Activated CD4-positive, CD25-positive, alpha-beta regulatory T cell (primary cell): ENCODE results near the gene PPP2R2B.

ENCODE experiments used
- DNase-seq, 4 experiments: peaks; one replicate each; lab custom pipeline; 2025; lab: John Stamatoyannopoulos, UW

The PPP2R2B gene

DNA sequence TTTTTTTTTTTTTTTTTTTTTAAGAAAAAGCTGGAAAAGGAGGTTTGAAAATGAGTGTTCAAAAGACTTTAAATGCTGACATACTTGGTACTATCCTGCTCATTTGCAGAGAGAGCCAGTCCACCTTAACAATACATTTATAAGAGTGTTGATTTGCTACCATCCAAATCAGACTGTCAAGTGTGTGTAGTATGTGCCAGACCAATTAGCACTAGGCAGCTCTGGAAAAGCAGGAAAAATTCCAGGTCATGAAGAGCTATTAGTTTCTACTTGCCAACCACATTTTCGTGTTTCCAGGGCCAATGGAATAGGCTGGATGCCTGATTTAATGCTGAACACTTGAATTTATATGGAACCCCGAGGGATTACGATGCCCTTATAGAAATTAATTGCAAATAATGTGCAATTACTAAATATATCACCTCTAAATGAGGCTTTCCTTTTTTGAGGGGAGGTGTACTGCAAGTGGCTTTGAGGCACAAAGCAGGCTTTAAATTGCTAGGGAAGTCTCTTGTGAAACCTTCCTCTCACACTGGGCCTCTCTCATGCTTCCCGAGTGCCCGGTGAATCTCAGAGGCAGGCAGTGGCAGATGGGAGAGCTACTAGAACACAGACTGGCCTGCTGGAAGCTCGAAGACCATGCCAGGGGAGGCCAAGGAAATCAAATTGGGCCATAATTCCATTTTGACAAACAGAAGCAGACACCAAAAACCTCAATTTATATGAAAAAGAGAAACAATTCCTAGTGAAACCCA is 178.7 kb downstream of the PPP2R2B start:
- DNase-seq, result no peak

DNA sequence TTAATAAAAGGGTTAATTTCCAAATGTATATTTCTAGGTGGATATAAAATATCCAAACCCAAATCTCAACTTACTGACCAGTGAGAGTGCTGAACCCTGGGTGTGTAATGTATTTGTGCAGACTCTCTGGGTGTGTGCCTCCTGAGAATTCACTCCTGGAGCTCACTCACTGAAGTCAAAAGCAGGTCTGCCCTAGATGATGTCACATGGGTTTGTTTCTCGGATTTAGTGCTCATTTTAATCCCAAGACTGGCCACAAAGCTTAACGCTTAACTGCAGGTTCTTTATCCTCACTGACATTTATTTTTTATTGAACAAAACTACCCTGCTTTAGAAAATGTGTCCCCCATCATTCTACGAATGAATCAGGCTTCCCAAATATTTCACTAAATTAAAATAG is 179.4 kb downstream of the PPP2R2B start:
- no peak for DNase-seq

DNA sequence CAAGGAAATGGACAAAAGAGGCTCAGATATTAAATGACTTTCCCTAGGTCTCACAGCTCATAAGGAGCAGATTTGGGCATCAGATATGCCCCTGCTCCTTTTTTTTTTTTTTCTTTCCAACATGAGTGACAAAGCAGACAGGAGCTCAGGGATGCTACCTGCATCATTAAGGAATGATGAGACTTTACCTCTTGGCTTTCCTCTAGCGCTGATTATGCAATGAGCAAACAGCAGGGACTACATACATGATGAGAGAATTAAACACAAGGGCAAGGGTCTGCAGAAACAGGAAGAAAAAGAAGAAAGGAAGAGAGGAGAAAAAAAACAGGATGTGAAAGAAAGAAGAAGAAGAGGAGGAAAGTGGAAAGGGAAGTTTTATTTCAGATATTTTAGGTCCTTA is 179.9 kb downstream of the PPP2R2B start:
- DNase-seq, result no peak

DNA sequence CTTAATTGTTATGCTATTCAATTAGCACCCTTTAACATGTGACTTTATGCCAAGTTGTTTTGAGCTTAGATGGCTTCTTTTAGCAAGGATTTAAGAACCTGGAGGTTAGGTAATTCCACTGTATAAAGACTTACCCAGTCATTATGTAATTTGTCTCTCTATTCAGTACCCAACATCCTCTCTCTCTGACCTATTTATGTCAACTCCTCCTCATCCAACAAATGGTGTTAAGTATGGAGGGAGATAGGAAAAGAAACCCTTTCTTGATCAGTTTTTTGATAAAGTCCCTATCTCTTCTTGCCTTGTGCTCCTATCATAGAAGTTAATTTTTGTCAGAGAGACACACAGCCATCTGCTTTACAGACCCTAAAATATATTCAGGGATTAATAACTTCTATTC is 181.3 kb downstream of the PPP2R2B start:
- no peak for DNase-seq

DNA sequence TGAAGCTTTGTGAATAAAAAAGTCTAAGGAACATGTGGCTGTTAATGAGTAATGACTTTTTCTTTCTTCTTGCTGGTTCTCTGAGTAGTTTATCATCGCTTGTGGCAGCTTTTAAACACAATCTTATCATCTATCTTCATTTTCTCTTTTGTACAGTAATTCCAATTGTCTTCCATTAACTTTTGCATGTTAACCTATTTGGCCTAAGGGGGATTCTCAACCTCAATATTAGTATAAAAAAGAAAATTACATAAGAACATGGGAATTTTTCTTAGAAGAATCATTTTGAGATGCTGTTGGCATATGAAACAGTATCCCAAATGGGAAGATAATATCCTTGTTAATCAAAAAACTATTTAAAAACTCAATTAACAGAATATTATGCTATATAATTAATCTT is 182.9 kb downstream of the PPP2R2B start:
- DNase-seq, result no peak

DNA sequence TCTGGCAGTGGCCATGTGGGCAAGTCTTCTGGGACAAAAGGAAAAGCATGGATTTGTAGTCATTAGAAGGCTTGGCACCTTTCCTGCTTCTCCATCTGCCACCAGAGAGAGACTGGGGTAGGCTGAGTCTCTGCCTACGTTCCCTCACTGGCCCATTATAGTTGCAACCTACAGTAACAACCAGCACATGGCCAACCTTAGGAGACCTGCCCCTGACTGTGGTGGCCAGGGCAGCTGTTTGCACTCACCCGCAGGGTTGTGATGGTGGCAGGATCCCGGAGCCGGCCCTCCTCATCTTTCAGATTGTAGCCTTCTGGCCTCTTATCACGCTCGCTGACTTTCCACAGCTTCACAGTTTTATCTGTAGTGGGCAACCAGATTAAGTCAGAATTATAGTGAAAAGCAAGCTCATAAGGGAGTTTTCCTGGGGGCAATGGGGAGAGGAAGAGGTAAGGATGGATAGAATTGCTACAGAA is 187.6 kb downstream of the PPP2R2B start:
- no peak for DNase-seq

DNA sequence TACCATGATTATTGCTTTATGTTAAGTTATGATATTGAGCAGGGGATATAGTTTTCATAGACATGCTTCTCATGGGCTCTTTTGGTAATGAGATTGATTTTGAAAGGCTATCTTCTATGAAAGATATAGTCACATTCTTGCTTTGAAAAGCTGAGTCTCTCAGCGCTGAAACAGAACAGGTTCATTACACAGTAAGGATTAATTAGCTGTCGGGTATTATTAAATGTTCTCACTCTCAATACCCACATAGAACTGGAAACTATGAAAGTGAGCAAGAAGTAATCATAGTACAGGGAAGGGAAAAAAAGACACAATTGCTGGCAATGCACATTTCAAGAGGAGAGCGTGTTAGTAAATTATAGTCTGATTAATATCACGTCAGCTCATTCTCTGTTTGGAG is 190.9 kb downstream of the PPP2R2B start:
- no peak for DNase-seq

DNA sequence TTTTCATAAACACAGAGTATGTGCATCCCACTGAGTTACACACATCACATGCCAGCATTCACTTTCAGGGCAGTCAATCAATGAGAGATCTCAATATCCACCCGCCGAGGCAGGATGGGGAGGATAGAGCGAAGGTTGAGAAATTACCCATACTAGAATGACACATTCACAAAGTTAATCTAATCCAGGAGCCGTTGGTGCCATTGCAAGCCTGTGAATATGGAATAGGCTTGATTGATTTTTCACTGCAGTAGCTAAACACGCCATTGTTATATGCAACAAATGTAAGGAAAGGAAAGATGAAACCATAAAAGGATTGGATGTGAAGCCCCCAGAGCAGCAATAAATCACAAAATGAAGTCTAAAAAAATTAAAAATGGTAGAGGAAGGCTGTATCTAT is 194.7 kb downstream of the PPP2R2B start:
- DNase-seq, result no peak

DNA sequence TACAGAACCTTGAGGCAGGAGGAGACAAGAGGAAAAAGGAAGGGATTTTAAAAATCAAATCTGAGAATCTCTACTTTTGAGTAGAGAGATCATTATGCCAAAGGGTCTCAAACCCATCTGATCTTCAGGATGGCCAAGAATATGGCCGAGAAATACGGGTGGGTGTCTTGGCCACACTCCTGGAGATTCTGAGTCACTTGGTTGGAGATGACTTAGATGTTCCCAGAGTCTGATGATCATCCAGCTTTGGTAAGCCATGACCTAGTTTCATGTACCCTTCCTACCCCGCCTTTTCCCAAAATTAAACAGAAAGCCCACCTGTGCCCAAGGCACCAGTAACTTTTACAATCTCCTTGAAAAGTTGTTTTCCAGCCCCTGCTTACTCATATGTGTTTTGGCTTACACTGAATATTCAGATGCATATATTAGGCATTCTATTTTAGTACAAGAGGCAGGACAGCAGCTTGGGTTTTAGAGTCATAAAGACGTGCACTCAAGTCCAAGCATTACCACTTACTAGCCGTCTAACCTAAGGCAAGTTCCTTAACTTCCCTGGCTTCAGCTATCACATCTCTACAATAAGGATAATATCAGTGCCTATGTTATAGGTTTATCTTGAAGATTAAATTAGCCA is 195.5 kb downstream of the PPP2R2B start:
- DNase-seq, result no peak

DNA sequence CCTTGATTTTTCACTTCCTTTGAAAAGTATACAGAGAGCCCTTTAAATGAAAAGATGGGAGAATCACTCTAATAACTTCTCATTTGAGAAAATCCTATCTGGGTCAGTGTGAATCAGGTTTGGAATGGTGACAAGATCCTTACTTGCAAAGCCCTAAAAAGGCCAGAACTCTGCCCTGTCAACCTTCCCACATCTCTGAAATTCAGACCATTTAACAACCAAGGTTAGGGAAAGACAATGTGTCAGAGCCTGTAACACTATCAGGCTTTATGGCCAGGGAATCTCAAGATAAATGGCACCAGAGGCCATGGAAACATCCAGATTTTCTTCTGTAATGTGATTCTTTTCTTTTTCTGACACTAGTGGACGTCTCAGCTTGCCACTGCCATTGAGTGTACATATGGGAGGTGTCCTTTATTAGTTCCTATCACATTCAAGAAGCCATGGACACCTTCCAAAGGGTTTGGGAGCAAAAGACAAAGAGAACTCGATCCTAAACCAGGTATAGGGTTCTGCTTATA is 196.9 kb downstream of the PPP2R2B start:
- DNase-seq, result no peak

DNA sequence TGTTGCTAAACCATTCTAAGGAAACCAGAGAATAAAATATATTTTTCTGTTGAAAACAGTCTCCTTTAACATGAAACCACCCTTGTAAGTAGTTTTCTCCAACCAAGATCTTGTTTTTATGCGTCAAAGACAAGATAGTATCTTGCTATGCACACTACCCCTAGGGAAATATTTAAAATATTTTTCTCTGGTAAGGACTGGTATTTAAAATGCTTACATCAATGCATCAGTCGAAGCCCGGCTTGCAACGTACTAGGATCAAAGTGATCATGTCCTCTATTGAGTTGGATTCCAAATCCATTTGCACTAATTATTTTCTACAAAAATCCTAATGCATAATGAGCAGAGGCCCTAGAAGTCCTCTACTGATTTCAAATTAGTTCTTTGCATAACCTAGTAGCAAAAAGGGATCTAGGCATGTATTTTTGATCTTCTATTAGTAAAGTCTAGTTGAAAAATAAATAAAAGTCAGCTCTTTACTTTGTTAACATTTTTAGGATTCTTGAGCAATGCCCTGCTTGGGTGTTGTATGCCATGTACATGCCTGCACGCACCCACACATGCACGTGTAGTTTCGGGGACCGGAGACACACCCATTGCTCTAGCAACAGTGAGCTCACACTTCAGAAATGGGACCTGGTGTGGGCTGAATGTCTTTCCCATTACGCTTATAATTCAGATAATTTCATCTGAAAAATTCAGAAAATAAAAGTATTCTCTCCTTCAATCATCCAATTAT is 197.5 kb downstream of the PPP2R2B start:
- DNase-seq, result no peak

DNA sequence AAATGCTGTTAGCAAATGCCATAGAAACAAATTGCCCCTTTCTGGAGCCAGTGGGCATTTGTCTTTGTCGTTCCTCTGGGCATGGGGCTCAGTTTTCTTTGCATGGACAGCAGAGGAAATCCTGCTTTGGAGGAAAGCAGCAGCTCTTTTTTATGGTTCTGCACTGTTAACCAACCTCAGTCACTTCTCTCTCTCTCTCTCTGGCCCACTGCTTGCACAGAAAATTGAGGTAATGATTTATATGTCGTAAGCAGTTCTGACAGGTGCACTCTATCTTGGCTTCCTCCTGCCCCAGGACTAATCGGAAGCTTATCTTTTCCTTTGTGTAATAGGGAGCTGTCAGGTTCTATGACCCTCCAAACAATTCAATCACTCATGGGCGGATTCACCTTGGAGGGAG is 202.9 kb downstream of the PPP2R2B start:
- DNase-seq, result no peak

DNA sequence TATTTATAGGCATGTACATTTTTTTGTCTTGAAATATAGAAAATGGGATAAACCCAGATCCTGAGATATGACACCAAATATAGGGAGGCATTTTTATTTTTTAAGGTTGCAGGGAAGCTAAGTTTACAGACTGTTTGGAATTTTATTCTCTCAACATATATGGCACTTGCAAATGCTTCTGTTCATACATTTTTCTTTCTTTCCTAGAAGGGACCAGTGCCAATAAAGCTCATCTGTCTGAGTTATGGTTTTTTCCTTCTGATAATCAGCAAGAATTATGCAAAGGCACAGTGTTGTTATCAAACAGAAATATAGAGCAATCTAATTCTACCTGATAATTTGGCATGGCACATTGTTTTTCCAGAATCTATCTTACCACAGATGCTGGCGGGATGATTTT is 205.7 kb downstream of the PPP2R2B start:
- no peak for DNase-seq

DNA sequence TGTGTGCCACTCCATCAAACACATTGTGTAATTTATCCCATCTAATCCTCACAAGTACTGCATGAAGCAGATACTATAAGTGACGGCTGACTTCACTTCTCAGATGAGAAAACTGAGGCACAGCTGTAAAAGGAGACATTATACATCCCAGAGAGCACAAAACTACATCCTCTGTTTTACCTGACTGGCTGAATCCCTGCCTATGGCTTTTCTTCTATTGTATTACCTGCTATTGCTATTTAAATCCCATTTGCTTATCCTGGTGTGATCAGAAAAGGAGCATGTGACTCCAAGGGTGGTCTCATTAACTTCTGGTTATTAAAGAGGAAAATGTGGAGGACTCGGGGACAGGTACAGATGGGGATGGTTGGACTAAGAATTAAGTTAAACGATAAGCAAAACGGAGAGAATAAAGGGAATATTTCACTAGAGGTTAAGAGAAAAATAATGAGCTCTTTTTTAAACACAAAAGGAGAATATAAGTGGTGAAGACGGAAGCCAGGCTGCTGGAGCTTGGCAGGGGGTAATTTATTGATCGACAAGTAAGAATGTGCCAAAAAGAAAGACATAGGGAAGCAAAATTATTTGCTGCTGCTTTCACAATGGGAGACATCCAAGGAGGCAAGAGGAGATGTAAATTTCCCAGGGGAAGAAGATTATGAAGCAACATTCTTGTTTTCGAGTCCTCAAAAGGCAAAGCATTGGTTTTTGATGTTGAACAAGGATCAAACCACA is 206.8 kb downstream of the PPP2R2B start:
- no peak for DNase-seq

DNA sequence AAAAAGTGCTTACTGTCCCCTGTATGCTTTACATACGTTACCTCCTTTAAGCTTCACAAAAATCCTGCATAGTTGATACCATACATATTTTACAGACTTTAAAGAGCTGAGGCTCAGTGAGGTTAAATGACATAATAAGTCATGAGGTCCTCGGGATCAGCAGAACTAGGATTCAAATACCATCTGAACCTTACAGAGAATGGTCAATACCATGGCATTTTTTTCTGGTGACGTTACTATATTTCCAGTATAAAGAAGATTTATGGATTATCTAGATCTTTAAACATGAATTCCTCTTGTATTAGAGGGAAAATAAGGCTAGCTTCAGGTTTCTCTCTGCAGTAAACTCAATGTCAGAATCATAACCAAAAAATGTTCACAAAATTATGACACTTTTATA is 208.9 kb downstream of the PPP2R2B start:
- DNase-seq, result no peak

DNA sequence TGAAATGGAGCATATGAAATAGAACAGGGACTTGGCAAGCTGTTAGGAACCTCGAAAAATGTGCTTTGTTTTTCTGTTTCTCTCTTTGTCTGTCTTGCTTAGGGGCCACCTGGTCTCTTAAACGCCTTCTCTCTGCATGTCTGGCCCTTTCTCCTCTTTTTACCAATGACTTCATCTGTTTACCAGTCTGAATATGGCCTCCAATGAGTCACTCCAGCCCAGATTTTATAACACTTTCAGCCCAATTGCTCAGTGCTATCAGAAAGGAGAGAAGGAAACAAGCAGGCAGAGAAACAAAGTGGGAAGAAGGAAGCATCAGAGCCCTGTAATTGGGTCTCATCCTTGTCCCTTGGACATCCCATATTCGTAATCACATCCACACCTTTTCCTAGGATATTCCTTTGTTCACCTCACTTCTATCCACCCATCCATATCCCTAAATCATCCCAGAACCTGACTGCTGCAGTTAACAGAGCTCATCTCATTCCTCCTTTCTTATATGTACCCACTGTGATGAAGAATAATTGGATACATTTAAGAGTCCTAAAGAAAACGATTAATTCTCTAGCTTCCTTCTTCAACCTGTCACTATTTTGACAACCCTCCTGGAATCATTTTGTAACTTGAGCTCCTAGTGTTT is 210.8 kb downstream of the PPP2R2B start:
- DNase-seq, result no peak

DNA sequence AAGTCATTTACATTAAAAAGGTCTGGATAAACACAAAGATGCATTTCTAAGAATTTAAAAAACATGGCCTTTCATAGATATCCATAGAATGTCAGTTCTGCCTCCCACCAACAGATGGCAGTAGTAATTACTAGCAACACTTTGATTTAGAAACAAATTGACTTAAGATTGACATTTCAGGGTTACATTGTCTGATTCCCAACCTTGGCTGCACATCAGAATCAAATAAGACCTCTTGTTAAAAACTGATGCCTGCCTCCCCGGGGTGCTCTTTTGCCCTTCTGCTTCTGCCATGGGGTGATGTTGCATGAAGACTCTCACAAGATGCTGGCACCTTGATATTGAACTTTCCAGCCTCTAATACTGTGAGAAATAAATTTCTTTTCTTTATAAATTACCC is 216.3 kb downstream of the PPP2R2B start:
- DNase-seq, result no peak

DNA sequence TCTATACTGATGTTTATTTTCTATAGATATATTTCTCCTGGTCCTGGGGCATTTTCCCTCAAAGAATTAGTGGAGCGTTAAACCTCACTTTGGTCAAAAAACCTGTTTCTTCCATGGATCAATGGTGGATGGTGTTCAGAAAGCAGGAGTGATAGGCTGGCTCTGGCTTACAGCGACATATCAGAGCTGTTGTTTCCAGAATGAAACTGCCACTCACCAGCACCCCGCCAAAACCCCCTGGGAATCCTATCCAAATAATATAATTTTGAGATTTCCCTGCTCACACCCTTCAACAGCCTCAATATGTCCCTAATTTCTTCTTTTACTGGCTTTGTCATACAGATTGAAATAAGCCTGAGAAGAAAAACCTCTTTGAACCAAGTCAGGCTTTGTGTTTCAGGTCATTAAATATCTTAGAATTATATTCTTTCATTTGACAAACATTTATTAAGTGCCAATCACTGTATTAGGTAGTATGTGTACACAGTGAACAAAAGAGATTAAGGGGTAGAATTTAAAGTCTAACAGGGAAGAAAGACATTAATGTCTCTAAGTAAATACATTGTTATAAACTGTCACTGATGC is 218.1 kb downstream of the PPP2R2B start:
- no peak for DNase-seq

DNA sequence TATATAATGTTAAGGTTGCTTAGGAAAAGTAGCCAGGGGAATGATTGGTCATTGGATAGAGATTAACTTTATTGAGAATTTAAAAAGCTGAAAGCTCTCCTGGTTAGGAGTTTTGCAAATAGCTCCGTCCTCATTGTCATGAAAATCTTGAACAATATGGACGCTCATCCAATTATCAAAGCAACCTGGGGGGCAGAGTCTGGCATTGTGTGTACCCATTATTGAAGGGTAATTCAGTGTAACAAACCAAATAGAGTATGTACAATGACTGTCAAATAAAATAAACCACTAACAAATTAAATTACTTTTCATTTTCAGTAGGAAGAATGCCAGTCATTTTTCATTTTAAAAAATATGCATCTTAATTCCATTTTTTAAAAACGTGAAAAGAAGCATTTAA is 218.6 kb downstream of the PPP2R2B start:
- DNase-seq, result no peak

DNA sequence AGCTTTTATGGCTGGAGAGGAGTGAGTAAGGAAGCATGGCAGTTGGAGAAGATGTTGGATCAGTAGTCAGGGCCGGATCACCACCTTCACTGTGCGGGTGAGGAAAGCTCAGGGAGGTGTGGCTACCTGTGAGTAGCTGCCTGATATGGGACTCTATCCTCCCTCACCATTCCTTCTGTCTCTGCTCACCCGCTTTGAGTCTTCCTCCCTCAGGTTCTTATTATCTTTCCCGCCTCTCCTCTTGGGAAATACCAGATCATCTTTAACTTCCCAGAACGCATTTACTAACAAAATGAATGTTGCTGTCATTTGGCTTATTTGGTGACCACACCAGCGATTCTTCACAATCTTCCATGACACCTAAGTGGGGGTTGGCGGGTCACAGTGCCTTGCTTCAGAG is 221.9 kb downstream of the PPP2R2B start:
- DNase-seq, result no peak

DNA sequence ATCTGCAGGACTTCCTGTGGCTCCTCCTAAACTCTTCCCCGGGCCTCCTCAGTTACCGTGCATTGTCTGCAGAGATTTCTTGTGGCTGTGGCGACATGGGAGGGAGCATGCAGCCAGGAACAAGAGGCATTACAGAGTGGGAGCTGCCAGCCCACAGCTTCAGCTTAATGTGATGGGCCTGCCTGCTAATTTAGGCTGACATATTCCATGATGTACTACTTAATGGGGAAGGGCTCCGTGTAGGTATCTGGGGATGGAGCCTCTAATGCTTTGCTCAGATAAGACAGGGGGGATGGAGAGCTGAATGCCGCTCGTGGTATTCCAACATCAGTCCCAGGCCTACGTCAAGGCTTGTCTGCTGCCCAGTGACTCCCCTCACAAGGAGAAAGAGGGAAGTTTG is 225.0 kb downstream of the PPP2R2B start:
- DNase-seq, result no peak
